HG02759 (cell line): ENCODE results near the gene ATG9B.
A peak's percentile ranks its signal among the peaks of the same experiment; 100 is the strongest.

Experiments used
- ATAC-seq: cut with Tn5 transposase; IDR thresholded peaks from one replicate; pipeline ENCODE4 v1.9.1; 2021; ENCODE audit warnings: mild to moderate bottlenecking, moderate library complexity; ENCODE audit not compliant: unreplicated experiment

The ATG9B gene

GRCh38 chr7:151024435-151025056 is at the start of gene ATG9B:
Gene ATG9B, minus strand, starts transcription at chr7:151024494. Its CDS starts 71 bp downstream, at chr7:151024423.
- no peak for ATAC-seq

- ATAC-seq = no peak
Measured at GRCh38 chr7:151073990-151074389, 49.7 kb upstream of the ATG9B start.

- no peak for ATAC-seq
Measured at GRCh38 chr7:151071032-151071866, 47.0 kb upstream of the ATG9B start.

- ATAC-seq = no peak
Measured at GRCh38 chr7:151070574-151070960, 46.3 kb upstream of the ATG9B start.

GRCh38 chr7:151069841-151070573 is 45.7 kb upstream of the ATG9B start:
- ATAC-seq = no peak

- ATAC-seq = no peak
Measured at GRCh38 chr7:151068069-151068773, 43.9 kb upstream of the ATG9B start.

- no peak for ATAC-seq
Measured at GRCh38 chr7:151066273-151066974, 42.1 kb upstream of the ATG9B start.

- no peak for ATAC-seq
Measured at GRCh38 chr7:151065516-151065915, 41.2 kb upstream of the ATG9B start.

- no peak for ATAC-seq
Measured at GRCh38 chr7:151064993-151065392, 40.7 kb upstream of the ATG9B start.

- no peak for ATAC-seq
Measured at GRCh38 chr7:151064454-151064853, 40.2 kb upstream of the ATG9B start.

GRCh38 chr7:151063212-151063561 is 38.9 kb upstream of the ATG9B start:
- ATAC-seq = no peak

GRCh38 chr7:151062399-151063211 is 38.3 kb upstream of the ATG9B start:
- ATAC-seq = no peak

- ATAC-seq = no peak
Measured at GRCh38 chr7:151062111-151062398, 37.8 kb upstream of the ATG9B start.

GRCh38 chr7:151061213-151062110 is 37.2 kb upstream of the ATG9B start:
- no peak for ATAC-seq

GRCh38 chr7:151060416-151061212 is 36.3 kb upstream of the ATG9B start:
- ATAC-seq = no peak

GRCh38 chr7:151060113-151060415 is 35.8 kb upstream of the ATG9B start:
- ATAC-seq = no peak

- ATAC-seq = peak; percentile 47
Measured at GRCh38 chr7:151059367-151060112, 35.2 kb upstream of the ATG9B start, which contains the start of gene SLC4A2. Gene SLC4A2, plus strand, starts transcription at chr7:151059589. Its CDS starts 2,399 bp downstream, at chr7:151061988.
